ENCODE results near the gene MYMX.

Gene MYMX

DNA sequence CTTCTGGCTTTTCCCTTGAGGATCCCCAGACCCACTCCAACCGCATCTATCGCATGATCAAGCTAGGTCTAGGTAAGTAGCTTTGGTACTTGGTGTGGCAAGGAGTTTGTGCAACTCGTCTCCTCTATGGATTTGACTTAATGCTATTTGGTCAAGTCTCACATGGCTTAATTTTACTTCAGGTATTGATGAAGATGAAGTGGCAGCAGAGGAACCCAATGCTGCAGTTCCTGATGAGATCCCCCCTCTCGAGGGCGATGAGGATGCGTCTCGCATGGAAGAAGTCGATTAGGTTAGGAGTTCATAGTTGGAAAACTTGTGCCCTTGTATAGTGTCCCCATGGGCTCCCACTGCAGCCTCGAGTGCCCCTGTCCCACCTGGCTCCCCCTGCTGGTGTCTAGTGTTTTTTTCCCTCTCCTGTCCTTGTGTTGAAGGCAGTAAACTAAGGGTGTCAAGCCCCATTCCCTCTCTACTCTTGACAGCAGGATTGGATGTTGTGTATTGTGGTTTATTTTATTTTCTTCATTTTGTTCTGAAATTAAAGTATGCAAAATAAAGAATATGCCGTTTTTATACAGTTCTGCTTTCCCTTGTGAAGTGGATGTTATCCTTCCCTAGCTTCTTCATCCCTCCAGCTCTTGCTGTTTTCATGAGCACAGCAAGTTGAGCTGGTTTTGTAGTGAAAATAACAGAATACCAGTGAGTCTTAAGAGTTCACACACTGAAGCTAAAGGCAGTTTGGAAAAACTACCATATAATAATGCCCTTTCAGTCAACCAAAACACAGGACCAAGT is 36.8 kb downstream of the MYMX start:
- peak; percentile 63 for DNase-seq

- peak; percentile 43 for DNase-seq
Observed at GRCh38 chr6:44254191-44255104, 37.7 kb downstream of the MYMX start.

DNA sequence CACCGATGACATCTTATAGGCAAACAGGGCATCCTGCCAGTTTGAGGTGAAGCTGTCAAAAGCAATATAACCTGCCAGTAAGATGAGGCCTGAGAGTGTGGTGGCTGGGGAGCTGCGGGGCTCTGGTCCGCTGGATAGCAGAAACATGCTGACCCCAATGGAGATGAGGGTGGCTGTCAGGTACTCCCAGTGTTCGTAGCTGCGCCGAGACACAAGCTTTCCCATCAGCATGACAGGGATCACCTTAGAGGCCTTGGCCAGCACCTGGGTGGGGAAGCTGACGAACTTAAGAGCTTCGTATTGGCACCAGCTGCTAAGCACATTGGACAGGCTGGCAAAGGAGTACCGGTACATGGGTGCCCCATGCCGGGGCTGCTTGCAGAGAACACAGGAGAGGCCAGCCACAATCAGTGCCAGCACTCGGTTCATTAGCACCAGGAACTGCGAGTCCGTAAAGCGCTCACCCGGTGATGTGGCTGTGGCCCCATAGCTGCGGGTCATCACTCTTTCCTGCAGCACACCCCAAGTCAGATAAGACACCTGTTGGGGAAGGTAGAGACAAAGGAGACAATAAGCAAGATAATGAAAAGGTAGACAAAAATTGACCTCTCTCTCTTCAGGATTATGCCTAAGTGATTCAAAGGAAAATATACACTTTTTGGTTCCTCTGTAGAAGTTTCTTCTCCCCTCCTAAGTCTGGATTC is 38.5 kb downstream of the MYMX start:
- peak; percentile 47 for DNase-seq

- DNase-seq, result peak; percentile 36
Observed at GRCh38 chr6:44255871-44256774, 39.4 kb downstream of the MYMX start.

DNA sequence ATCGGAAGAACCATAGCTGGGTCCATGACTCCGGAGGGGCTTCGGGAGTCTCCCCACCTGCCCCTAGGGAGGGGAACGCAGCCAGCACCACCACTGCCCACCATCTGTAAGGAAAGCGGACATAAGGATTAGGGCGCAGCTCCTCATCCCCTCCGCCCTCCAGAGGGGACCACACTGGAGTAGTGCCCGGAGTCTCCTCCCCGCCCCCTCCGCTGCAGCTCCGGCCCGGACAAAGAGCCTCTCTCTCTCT is 40.0 kb downstream of the MYMX start:
- peak; percentile 34 for DNase-seq

GRCh38 chr6:44257025-44257752 is 40.5 kb downstream of the MYMX start, which contains the start of gene SLC35B2:
TSS of gene SLC35B2 (minus strand) at chr6:44257528. CDS start at chr6:44257410, 118 bp downstream.
- peak; percentile 71 for DNase-seq

GRCh38 chr6:44257753-44258324 is 41.1 kb downstream of the MYMX start:
- no peak for DNase-seq

DNA sequence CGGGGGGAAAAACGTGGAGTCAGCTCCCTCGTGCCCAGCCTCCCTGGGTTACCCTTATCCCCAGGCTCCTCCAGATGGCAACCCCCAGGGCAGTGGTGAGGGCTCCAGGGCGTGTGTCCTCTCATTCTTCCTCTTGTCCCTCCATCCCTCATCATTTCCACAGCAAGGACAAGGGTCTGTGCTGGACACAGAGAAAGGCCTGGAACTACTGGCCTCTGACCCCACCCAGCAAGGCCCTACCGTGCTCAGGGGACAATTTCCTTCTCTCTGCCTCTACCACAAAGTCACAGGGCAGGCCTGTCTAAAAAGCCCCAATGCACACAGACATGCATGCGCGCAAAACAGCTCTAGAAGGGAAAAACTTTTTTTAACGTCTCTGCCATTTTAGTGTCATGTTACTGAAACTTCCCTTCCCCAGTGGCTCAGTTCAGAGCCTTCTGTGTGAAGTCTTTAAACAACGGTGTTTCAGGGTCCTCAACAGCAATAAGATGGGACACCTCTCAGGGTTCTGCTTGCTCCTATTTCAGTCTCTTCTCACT is 41.7 kb downstream of the MYMX start:
- no peak for DNase-seq

GRCh38 chr6:44258921-44259320 is 42.2 kb downstream of the MYMX start:
- DNase-seq, result no peak

DNA sequence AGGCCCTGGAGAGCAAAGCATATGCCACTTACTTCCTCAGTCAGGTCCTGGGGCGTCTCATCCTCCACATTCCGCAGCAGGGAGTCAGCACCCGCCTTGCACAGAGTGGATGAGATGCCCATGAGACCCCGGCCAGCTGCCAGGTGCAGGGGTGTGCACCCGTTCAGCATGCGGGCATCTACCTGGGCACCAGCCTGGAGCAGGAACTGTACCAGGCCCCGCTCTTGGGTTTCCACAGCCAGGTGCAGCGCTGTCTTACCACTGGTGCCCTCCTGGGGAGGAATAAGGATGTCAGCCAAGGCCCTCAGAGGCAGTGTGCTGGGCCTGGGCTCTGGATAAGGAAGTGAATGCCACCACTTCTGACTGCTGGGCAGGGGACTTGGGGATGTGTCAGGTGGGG is 43.3 kb downstream of the MYMX start:
- DNase-seq, result no peak

DNA sequence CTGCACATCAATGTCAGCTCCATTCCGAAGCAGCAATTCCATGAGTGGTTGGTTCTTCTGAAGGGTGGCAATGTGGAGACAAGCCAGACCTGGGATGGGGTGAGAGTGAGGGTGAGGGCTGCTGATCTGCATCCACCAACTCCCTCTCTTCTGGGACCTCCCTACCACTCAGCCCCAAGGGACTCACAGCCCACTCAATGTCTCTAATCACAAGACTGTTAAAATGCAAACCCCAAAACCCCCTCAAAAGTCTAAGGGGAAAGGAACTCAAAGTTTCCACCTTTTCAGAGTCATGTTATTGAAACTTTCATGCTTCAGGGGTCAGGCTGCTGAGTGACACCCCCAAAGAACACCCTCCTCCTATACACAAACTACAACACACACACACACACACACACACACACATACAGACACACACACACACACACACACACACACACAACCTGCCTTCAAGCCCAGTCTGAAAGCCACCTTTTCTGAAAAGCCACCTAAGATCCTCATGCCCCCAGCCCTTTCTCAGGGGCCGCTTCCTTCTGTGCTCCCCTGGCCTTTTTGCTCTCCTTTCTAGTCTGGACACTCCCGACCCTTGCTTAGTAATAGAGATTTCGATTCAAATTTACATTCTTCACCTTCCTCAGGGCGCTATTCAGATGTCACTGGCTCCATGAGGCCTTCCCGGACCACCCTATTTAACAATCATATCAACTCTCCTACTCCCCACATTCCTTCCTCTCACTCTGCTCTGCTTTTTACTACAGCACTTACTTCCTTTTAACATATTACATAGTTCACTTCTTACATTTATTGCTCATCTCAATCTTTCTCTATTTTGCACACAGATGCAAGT is 43.9 kb downstream of the MYMX start:
- DNase-seq, result no peak

GRCh38 chr6:44261581-44261980 is 44.9 kb downstream of the MYMX start:
- no peak for DNase-seq

- no peak for DNase-seq
Observed at GRCh38 chr6:44262467-44263353, 46.0 kb downstream of the MYMX start.

DNA sequence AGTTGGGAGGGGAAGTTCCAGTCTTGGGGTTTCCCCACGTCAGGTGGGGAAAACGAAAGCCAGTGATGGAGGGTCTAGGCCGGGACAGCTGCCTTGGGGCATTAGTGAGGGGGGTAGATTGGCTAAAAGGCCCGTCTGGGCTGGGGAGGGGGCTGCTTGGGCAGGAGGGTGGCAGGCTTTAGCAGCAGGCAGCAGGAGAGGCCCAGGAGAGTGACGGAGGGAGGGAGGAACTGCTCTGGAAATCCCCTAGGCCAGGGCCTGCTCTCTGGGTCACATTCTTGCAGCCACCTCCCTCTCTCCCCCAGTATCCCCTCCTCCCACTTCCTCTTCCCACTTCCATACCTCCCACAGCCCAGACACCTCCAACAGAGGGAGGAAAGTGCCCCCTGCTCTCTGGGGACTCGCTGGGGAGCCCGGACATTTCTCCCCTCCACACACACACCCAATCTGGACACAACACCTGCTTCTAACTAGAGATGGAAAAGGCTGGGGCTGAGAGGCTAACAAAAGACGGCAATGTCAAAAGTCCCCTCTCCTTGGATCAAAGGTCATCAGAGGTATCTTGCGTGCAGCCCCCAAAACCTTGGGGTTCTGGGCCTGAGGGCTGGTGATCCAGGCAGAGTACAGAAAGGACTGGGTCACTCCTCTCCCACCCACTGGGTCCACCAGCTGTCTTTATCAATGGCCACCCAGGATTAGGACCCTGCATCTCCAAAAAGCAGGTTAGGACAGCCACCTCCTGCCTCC is 46.8 kb downstream of the MYMX start:
- peak; percentile 54 for DNase-seq

- DNase-seq, result peak; percentile 36
Observed at GRCh38 chr6:44264154-44265006, 47.7 kb downstream of the MYMX start.

DNA sequence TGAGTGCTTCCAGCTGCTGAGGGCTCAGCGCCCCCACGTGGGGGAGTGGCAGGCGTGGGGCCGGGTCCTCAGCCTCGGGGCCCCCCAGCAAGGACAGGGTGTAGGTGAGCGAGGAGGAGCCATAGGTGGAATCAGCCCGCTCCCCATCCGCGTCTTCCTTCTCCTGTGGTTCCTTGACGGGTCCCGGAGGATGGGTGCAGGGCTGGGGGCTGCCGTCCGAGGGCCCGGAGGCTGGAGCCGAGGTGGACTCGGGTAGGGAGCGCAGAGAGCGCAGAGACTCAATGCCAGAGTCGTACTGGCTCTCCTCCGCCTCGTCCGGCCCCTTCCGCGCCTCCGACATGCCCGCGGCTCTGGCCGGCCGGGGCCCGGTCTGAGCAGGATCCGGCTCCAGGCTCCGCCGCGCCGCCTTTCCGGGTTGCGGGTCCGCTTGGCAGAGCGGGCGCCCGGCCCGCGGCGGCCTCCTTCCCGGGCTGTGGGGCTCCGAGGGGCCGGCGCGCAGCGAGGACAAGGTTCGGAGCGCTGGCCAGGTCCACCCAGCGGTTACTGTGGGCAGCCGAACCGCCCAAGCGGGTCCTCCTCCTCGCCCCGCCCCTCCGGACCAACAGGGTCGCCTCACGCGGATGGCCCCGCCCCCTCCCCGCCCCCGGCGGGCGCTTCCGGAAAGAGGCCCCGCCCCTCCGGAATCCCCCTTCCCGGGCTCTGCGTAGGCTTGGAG is 48.4 kb downstream of the MYMX start, which contains the start of gene NFKBIE:
TSS of gene NFKBIE (minus strand) at position 545 of the 715 bp plus-strand sequence. CDS start at position 340, 205 bp downstream.
- DNase-seq, result peak; percentile 95
